Heart right ventricle (tissue), 16 donors: ENCODE measurements around the gene ETNK1. TPM values are rescaled to one million over a fixed set of nuclear protein-coding genes. Genes with fewer than 3 reads are reported as not detected.

Experiments used
- ATAC-seq, 8 donors: fragments of 200-7000 bp; cut with Tn5 transposase; one replicate each; pipeline ENCODE4 v1.9.1; 2020; ENCODE audit warnings: mild to moderate bottlenecking in 8 of 8, moderate library complexity in 8 of 8, moderate number of reproducible peaks in 1 of 8
- DNase-seq, 2 donors: peaks; one replicate each; pipeline ENCODE4 v3.0.0-alpha.2; 2020
- H3K27ac ChIP-seq, 10 donors: fragments of 200-600 bp; sonication (generic) in 2 of 10; one replicate each; pipeline versions ENCODE4 v1.5.0 to v1.8.0; 2020 to 2022; ENCODE audit warnings: mild to moderate bottlenecking in 3 of 10
- H3K27me3 ChIP-seq, 7 donors: fragments of 200-600 bp; one replicate each; pipeline ENCODE4 v1.8.0; 2021 to 2022; ENCODE audit warnings: mild to moderate bottlenecking in 2 of 7
- H3K36me3 ChIP-seq, 9 donors: fragments of 200-600 bp; sonication (generic) in 1 of 9; one replicate each; pipeline versions ENCODE4 v1.5.0 to v1.8.0; 2020 to 2022; ENCODE audit warnings: mild to moderate bottlenecking in 2 of 9
- H3K4me1 ChIP-seq, 9 donors: fragments of 200-600 bp; sonication (generic) in 1 of 9; one replicate each; pipeline versions ENCODE4 v1.5.0 to v1.8.0; 2020 to 2022; ENCODE audit warnings: mild to moderate bottlenecking in 4 of 9
- H3K4me3 ChIP-seq, 10 donors: fragments of 200-600 bp; sonication (generic) in 2 of 10; one replicate each; pipeline versions ENCODE4 v1.5.0 to v1.8.0; 2020 to 2022; ENCODE audit warnings: mild to moderate bottlenecking in 7 of 10, moderate library complexity in 2 of 10
- H3K9me3 ChIP-seq, 11 donors: fragments of 200-600 bp in 10 of 11; sonication (generic) in 2 of 11; one replicate each; pipeline versions ENCODE4 v1.5.0 to v1.8.0; 2013 to 2022; ENCODE audit warnings: mild to moderate bottlenecking in 2 of 11, control low read depth in 1 of 11, moderate library complexity in 1 of 11
- WGBS, 2 donors: extraction: QIAGEN DNeasy Blood & Tissue Kit; methylation state at CpG; one replicate each; pipeline ENCODE4 v1.1.7; 2013; ENCODE audit warnings: inconsistent platforms in 1 of 2; 5-methylcytosine and 5-hydroxymethylcytosine counted together
- intact Hi-C, 10 donors: fragments of 100-400 bp; cut with DNase I; formaldehyde crosslinking; loops; one replicate each; pipeline versions ENCODE4 v1.11.1 to v1.14.2; 2022
- polyA plus RNA-seq, 2 donors: library from polyadenylated mRNA; stranded (reverse); fragments of 200-250 nt; gene quantifications; one replicate each; pipeline ENCODE4 v1.2.3, GENCODE V29; 2013
- total RNA-seq, 10 donors: library from RNA; stranded (reverse); fragmentation: NEBNext Ultra II Directional in 3 of 10; extraction: Animal tissue kit (Norgen Biotek cat#: 25700) in 3 of 10; gene quantifications; one replicate each; pipeline versions ENCODE4 v1.2.1 to v1.2.4, GENCODE V29; 2021 to 2023
- TF ChIP-seq, protein P1 (sequence below), 9 donors: fragments of 200-600 bp; sonication (generic) in 2 of 9; IDR thresholded peaks; one replicate each; pipeline versions ENCODE4 v1.5.0 to v1.8.0; 2021 to 2022; ENCODE audit warnings: antibody characterized with exemption in 9 of 9, mild to moderate bottlenecking in 5 of 9, moderate library complexity in 1 of 9
- donor health status: Arrhythmogenic right ventricular cardiomyopathy.
- donor health status: ischemic (EF 13 %, LVEDD 7.1; RV severe dilation, severe dysfunction).
- donor health status: healthy with polysubstance abuse.
- donor health status: DM: no; HTN: yes; CAD: no.
- donor health status: DM: no; HTN: no; CAD: no.
- donor health status: ischemic (EF 25% LVEDD 6.9; RV normal size, moderate dysfunction).
- donor health status: ischemic (EF 25% LVEDD 5.7; RV mildly dilated, moderate dysfunction).
- donor health status: healthy.
- donor health status: DM: yes; HTN: yes; CAD: no.
- donor health status: Ischemic cardiomyopathy.
- donor health status: ischemic (EF 35%, LVEDD 5.7; RV mildly dilated, moderate dysfunction).
- donor health status: nonischemic (EF 11% LVEDD 7.7; RV severe dilation, severe dysfunction).
- donor health status: DM: yes; HTN: yes; CAD: no.
- donor health status: PGD.
- donor health status: ischemic (EF 29% LVEDD 5.4; RV normal size, mild dysfunction).
- donor health status: nonischemic (EF 23%, LVEDD 6.1; RV moderate dilation, normal function).

Gene ETNK1
- total and polyA plus RNA-seq, 12 donors: 4.8 to 26.6 (median 17.0) TPM

DNA sequence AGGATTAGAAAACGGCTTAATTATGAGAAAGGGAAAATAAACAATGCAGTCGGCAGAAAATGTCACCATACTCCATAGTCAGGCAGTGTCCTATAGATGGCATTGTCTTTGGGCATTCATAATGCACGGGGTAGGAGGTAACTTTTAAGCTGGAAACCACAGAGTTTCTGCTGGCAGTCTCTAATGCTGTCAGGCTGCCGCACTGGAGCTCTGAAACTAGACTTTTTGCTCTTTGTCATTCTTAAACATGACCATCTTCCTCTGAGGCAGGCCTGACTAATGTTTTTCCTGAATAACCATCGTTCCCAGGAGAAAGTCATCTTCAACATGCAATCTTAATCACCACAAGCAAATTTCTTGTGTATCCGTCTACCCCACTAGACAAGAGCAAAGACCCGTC lies 108.8 kb downstream of the ETNK1 start:
- TF ChIP-seq, protein P1, sequence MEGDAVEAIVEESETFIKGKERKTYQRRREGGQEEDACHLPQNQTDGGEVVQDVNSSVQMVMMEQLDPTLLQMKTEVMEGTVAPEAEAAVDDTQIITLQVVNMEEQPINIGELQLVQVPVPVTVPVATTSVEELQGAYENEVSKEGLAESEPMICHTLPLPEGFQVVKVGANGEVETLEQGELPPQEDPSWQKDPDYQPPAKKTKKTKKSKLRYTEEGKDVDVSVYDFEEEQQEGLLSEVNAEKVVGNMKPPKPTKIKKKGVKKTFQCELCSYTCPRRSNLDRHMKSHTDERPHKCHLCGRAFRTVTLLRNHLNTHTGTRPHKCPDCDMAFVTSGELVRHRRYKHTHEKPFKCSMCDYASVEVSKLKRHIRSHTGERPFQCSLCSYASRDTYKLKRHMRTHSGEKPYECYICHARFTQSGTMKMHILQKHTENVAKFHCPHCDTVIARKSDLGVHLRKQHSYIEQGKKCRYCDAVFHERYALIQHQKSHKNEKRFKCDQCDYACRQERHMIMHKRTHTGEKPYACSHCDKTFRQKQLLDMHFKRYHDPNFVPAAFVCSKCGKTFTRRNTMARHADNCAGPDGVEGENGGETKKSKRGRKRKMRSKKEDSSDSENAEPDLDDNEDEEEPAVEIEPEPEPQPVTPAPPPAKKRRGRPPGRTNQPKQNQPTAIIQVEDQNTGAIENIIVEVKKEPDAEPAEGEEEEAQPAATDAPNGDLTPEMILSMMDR (IDR thresholded peaks at IDR 0.05): no peak
- Histone ChIP-seq H3K27ac (no peak overlapping the region), H3K4me3 (no peak overlapping the region), H3K27me3 (no peaks in the 10 kb centered on the region), H3K4me1 (peaks cover 0 to 18% (median 7%) of the 10 kb centered on the region in 9 donors), H3K36me3 (no peaks in the 10 kb centered on the region), H3K9me3 (no peaks in the 10 kb centered on the region)
- WGBS, 2 donors: 83 to 86% methylated on average over 7 of the region's 7 CpGs
- no peak for DNase-seq
- intact Hi-C loops: no loop called here
- ATAC-seq: no peak

DNA sequence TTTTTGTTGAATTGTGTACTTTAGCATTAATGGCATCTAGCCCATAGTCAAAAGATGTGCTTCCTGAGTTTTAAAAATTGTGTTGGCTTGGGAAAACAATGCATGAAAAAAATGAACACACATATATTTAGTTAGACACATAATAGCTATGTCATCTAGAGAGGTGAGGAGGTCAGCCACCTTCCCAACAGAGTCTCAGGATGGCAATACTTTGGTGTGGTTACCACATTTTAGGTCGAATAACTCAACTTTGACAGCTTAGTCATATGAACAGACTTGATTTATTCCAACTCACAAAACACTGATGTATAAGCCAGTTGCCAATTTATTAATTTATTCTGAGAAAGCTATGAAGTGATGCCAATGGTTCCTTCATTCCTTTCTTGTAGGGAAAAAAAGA lies 114.0 kb downstream of the ETNK1 start:
- TF ChIP-seq, protein P1 (IDR thresholded peaks at IDR 0.05): no peak

More for the DNA sequence above, 114.0 kb downstream of the ETNK1 start:
- Histone ChIP-seq H3K27me3 (no peaks in the 10 kb centered on the region), H3K4me1 (no peaks in the 10 kb centered on the region), H3K4me3 (no peak overlapping the region), H3K27ac (no peak overlapping the region), H3K36me3 (no peaks in the 10 kb centered on the region), H3K9me3 (no peaks in the 10 kb centered on the region)
- ATAC-seq (no peak), DNase-seq (no peak)
- WGBS, 2 donors: 70 to 77% methylated on average over 1 of the region's 1 CpG
- intact Hi-C loops: no loop called here

Other genes with a start within 250 kb of the ETNK1 start
- 10 to 100 TPM; 14.3 to 30.2 (median 20.2) TPM for gene C2CD5, start 80.6 kb upstream of the ETNK1 start, total RNA-seq
- gene C2CD5, start 80.6 kb upstream of the ETNK1 start, polyA plus RNA-seq: 10 to 100 TPM in 1 of 2 donors, 1 to 10 TPM in 1; 5.0 to 26.4 TPM